GM18519 (cell line): Measurements from ENCODE around the gene TAPT1.

ENCODE experiments used
- ATAC-seq: cut with Tn5 transposase; IDR thresholded peaks from one replicate; pipeline ENCODE4 v1.9.1; 2021; ENCODE audit warnings: mild to moderate bottlenecking, moderate library complexity; ENCODE audit not compliant: unreplicated experiment, low FRiP score

The TAPT1 gene

DNA sequence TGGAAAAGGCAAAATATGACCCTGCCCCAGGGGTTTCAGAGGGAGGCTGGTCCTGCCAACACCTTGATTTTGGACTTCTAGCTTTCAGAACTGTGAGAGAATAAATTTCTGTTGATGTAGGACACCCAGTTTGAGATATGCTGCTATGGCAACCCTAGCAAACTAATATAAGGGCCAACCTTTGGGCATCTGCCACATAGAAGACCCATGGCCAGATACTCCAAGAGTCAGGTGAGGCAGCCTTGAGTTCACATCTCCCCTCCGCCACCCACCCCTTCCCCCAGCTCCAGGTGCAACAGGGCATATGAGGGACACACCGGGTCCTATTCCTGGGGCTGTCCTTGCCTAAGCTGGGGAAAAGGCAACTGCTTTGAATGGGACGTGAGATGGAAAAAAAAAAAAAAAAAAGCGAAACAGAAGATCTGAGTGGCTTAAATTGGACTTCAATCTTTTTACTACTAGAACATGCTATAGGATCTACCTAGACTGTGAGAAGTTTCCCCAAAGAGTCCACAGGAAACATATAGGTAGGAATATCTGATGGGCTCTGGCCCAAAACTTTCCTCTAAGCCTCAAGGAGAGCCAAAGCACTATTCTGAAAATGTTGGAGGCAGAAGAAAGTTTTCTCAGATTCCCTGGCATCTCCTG is 85.9 kb downstream of the TAPT1 start:
- no peak for ATAC-seq

DNA sequence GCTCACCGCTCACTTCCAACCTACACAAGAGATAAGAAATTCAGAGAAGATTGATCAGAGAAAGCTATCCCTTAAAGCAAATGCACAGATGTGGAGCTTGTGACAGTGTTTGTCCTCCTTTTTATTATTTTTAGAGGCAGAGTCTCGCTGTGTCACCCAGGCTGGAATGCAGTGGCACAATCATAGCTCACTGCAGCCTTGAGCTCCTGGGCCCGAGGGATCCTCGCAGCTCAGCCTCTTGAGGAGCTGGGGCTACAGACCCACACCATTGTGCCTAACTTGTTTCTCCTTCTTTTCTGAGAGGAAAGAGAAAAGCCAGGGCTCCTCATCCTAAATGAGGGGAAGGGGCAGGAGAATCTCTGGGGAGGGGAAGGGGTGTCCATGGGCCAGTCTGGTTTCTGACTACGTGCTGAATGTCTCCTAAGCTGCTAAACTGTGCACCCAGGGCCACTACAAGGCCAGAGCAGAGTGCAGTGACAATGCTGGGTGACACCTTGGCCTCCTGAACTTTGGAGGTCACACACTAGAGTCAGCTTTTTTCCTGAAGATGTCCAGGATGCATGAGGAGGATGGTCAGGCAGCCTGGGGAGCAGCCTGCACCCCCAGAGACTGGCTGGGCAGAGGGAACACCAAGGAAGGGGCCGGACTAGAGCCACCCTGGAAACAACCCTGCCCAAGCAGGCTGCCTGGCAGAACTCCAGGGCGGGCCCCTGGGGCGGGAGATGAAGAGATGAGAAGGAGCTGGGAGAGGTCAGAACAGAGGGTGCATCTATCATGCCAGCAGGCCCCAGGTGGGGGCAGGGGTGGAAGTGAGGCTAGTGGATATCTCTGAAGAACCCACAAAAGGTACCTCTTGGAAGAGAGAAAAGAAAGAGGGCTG is 87.0 kb downstream of the TAPT1 start:
- ATAC-seq, result no peak

DNA sequence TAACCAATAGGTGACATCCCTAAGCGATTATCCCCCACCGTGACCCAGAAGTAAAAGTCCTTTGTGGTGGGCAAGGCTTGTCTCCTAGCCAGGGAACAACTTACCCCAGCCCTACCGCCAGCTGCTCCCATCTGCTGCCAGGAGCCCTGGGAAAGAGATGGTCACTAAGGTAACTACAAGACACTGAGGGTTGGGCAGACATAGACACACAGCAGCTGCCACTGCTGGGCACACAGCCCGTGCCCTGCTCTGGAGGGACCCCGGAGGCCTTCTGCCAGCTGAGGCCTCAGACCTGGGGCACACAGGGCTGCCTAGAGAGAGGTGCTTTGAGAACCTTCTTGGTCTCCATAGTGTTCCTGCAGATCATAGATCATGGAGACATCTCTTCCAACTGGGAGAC is 89.4 kb downstream of the TAPT1 start:
- no peak for ATAC-seq

GRCh38 chr4:16136311-16136710 is 90.0 kb downstream of the TAPT1 start:
- ATAC-seq, result no peak

DNA sequence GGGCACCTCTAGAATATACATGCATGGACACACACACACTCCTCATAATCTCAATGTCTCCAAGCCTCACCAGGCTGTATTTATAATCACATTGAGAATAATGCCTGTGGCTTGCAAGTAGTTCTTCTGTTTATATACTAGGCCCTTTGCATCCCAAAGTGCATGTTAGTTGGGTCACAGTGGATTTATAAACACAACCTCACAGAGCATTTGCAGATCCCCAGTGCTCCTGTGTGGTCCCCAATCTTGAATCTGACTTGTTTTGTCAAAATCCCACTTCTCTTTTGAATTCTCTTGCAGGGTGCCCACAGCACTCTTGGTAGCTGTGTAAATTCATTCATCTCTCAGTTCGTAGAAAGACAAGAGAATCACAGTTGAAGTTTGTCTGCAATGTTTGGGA is 92.9 kb downstream of the TAPT1 start:
- no peak for ATAC-seq

DNA sequence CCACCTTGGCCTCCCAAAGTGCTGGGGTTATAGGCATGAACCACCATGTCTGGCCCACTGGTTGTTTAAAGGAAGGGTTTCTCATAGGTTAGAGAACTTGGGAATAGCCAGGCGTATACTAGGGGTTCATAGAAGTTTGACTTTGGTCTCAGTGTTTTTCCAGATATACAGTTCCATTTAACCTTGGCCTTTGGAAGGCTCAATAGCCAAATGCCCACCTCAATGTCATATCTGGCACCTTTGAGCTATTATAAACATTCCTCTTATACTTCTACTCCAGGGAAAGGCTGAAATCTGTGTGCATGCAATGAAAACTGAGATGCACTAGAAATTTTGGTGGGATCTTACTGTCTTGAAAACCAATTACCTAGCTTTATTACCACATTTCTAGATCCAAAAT is 95.0 kb downstream of the TAPT1 start:
- no peak for ATAC-seq

DNA sequence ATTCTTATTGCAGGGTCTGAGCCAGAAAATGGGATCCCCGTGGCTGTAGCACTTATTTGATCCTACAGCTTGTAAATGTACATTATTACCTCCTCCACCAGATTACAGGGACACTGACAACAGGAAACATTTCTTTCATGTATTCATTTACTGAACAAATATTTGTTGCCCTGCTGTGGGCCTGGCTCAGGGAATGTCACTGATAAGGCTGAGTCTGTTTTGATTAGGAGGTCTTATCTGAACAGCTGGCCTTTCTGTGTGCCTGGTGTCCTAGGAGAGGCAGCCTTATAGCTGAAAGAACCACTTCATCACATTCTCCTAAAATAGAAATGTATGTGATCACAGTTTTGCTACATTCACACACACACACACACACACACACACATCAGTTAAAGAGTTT is 96.9 kb downstream of the TAPT1 start:
- no peak for ATAC-seq

- ATAC-seq, result no peak
Observed at GRCh38 chr4:16126714-16127113, 99.6 kb downstream of the TAPT1 start.

DNA sequence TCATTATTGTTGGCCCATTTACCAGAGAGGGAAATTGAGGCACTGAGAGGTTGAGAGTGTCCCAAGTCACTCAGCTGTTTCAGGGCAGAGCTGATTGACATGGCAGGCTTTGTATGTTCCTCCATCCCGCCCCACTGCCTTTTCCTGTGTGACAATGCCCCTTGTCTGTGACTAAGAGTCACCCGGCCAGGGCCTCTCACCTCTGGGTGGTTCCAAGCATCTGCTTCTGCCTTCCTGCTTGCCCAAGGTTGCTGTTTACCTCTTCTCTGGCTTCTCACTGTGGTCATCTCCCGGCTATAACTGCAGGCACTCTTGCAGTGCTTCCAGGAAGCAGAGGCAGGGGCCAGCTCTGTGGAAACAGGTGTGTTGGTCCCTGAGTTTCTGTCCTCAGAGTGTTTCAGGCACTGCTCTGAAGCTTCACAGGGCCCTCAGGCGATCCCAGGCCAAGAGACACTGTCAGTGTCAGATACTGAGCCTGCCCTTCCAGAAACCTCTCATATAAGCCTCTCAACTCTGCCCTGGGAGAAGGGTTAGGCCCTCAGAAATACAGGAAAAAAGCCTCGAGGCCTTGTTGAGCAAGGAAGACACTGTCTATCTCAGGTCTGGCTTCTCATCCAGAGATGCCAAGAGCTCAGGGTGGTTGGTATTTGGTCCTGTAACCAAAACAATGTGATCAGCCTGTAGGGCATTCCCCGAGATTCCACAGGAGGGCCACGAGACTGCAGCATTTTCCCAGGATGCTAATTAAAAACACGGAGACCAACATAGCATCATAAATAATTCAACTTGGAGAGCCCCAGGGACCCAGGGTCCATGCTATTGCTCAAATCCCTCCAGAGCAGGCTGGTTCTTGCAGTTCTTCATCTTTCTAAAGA is 100.5 kb downstream of the TAPT1 start:
- ATAC-seq, result no peak

GRCh38 chr4:16124232-16124631 is 102.0 kb downstream of the TAPT1 start:
- no peak for ATAC-seq

- no peak for ATAC-seq
Observed at GRCh38 chr4:16123356-16124084, 102.8 kb downstream of the TAPT1 start.

DNA sequence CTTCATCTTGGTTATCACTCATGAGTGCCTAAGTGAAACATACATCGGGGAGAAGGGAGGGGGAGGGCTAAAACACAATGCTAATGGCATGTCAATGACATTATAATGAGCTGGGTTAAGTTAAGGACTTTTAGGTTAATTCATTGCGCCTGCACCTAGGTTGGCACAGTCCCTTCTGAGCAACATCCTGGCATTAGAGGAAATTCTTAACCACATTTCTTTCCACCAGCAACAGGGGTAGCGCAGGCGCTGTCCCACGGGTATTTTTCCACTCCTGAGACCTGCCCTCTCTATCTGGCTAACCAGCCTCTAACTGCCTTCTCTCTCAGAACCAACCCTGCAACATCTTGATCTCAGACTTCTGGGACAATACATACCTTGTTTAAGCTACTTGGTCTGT is 103.5 kb downstream of the TAPT1 start:
- no peak for ATAC-seq

- no peak for ATAC-seq
Observed at GRCh38 chr4:16122308-16122711, 104.0 kb downstream of the TAPT1 start.

- no peak for ATAC-seq
Observed at GRCh38 chr4:16120720-16121119, 105.6 kb downstream of the TAPT1 start.

DNA sequence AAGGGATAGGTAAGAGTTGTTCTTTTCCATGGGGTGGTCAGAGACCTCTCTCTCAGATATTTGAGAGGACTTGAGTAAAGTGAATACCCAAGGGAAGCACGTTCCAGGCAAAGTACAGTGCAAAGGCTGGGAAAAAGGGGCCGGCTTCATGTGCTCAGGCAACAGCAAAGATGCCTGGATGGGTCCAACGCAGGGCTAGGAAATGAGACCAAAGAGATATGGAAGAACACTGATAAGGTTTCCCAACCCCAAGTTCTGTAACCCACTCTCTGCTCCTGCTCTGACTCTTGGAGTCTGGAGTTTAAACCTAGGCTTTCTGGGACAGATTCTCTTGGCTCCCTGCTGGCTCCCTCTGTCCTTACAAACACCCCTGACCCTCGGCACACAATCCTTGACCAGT is 106.3 kb downstream of the TAPT1 start:
- ATAC-seq, result no peak

- no peak for ATAC-seq
Observed at GRCh38 chr4:16118090-16118489, 108.2 kb downstream of the TAPT1 start.

GRCh38 chr4:16117164-16117563 is 109.1 kb downstream of the TAPT1 start:
- ATAC-seq, result no peak

DNA sequence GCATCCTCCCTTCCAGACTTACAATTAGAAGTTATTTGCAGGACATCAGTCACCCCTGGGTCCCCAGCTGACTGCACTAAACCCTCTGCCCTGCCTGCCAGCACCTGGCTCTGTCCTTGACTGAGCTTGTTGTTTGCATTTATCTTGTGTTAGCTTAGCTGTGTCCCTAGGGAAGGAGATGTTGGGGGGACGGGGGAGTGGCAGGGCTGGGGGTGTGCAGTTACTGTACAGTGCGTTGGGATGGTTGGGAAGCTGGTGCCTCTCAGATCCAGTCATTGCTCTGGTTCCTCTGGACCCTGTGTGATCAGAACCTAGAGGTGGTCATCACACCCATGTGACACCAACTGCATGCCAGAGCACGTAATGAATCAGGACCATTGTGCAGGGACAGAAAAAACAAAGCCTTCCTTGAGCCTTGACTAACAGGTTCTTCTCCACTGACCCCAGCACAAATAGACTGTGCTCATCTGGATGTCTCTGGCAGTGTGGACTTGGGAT is 109.7 kb downstream of the TAPT1 start:
- no peak for ATAC-seq

- no peak for ATAC-seq
Observed at GRCh38 chr4:16116019-16116418, 110.3 kb downstream of the TAPT1 start.

GRCh38 chr4:16114546-16114945 is 111.7 kb downstream of the TAPT1 start:
- ATAC-seq, result no peak
